Neuronal stem cell (in vitro differentiated cells): ENCODE measurements around the gene DMD.

Experiments used
- DNase-seq: peaks from one replicate; pipeline ENCODE4 v3.0.0-alpha.2; 2013; ENCODE audit warnings: low spot score
- H2AFZ ChIP-seq: one replicate; pipeline ENCODE4 v1.6.1; 2013; ENCODE audit warnings: mild to moderate bottlenecking, low read length, inconsistent platforms
- H2AK5ac ChIP-seq: 2 replicates; pipeline ENCODE4 v1.6.1; 2013; ENCODE audit warnings: low read depth, mild to moderate bottlenecking, inconsistent platforms, low read length, moderate library complexity, mixed read lengths
- H2BK120ac ChIP-seq: 2 replicates; pipeline ENCODE4 v1.6.1; 2013; ENCODE audit warnings: low read depth, mild to moderate bottlenecking, inconsistent platforms, low read length, moderate library complexity, mixed read lengths
- H2BK12ac ChIP-seq: one replicate; pipeline ENCODE4 v1.6.1; 2013; ENCODE audit warnings: low read length, inconsistent platforms
- H2BK15ac ChIP-seq: 2 replicates; pipeline ENCODE4 v1.6.1; 2013; ENCODE audit warnings: mild to moderate bottlenecking, low read length, inconsistent platforms, mixed read lengths
- H2BK5ac ChIP-seq: one replicate; pipeline ENCODE4 v1.6.1; 2013; ENCODE audit warnings: inconsistent platforms, mild to moderate bottlenecking, low read length, moderate library complexity
- H3K14ac ChIP-seq: one replicate; pipeline ENCODE4 v1.6.1; 2013; ENCODE audit warnings: low read length, inconsistent platforms
- H3K18ac ChIP-seq: 2 replicates; pipeline ENCODE4 v1.6.1; 2013; ENCODE audit warnings: low read length, inconsistent platforms
- H3K23ac ChIP-seq: 2 replicates; pipeline ENCODE4 v1.6.1; 2013; ENCODE audit warnings: low read depth, mild to moderate bottlenecking, mixed read lengths, low read length, inconsistent platforms; ENCODE audit not compliant: poor library complexity
- H3K27ac ChIP-seq: replicated peaks from 3 replicates; pipeline ENCODE4 v1.5.1; 2013; ENCODE audit warnings: low read length, inconsistent platforms
- H3K27me3 ChIP-seq, 3 experiments: 2 replicates each; pipeline ENCODE4 v1.6.1; 2013; ENCODE audit warnings: low read length in 3 of 3, mild to moderate bottlenecking in 2 of 3, inconsistent platforms in 1 of 3, low read depth in 1 of 3, mixed read lengths in 1 of 3, moderate library complexity in 1 of 3; ENCODE audit not compliant: control insufficient read depth in 3 of 3, insufficient read depth in 3 of 3
- H3K36me3 ChIP-seq, 2 donors: replicated peaks in 1 of 2; 2 replicates each; pipeline ENCODE4 v1.6.1; 2013; ENCODE audit warnings: low read length in 2 of 2; ENCODE audit not compliant: control insufficient read depth in 2 of 2, insufficient read depth in 2 of 2
- H3K4ac ChIP-seq: 2 replicates; pipeline ENCODE4 v1.6.1; 2013; ENCODE audit warnings: inconsistent platforms, mild to moderate bottlenecking, low read length, moderate library complexity
- H3K4me1 ChIP-seq, 2 donors: 1 replicate in 1 of 2; 2 replicates in 1 of 2; pipeline ENCODE4 v1.6.1; 2013; ENCODE audit warnings: low read length in 2 of 2, low read depth in 1 of 2; ENCODE audit not compliant: control insufficient read depth in 2 of 2, insufficient read depth in 1 of 2
- H3K4me2 ChIP-seq: one replicate; pipeline ENCODE4 v1.6.1; 2013; ENCODE audit warnings: mild to moderate bottlenecking, low read length, inconsistent platforms; ENCODE audit not compliant: insufficient read depth, poor library complexity, severe bottlenecking
- H3K4me3 ChIP-seq, 2 donors: 2 replicates each; pipeline ENCODE4 v1.5.1; 2013; ENCODE audit warnings: low read length in 2 of 2, mild to moderate bottlenecking in 2 of 2, inconsistent platforms in 1 of 2, moderate library complexity in 1 of 2
- H3K79me1 ChIP-seq: one replicate; pipeline ENCODE4 v1.6.1; 2013; ENCODE audit warnings: low read depth, mild to moderate bottlenecking, inconsistent platforms, low read length, moderate library complexity
- H3K9ac ChIP-seq: one replicate; pipeline ENCODE4 v1.6.1; 2013; ENCODE audit warnings: mild to moderate bottlenecking, low read depth, low read length, inconsistent platforms; ENCODE audit not compliant: poor library complexity
- H3K9me3 ChIP-seq, 2 donors: replicated peaks in 1 of 2; 2 replicates each; pipeline versions ENCODE3 to v1.6.1; 2013; ENCODE audit warnings: low read length in 2 of 2, mild to moderate bottlenecking in 2 of 2, inconsistent platforms in 1 of 2, low read depth in 1 of 2, mixed read lengths in 1 of 2, moderate library complexity in 1 of 2; ENCODE audit not compliant: control insufficient read depth in 2 of 2, insufficient read depth in 1 of 2
- H4K8ac ChIP-seq: one replicate; pipeline ENCODE4 v1.6.1; 2013; ENCODE audit warnings: low read depth, mild to moderate bottlenecking, inconsistent platforms, low read length, moderate library complexity
- H4K91ac ChIP-seq: one replicate; pipeline ENCODE4 v1.6.1; 2013; ENCODE audit warnings: low read length, low read depth, mild to moderate bottlenecking, inconsistent platforms; ENCODE audit not compliant: poor library complexity
- WGBS, 2 donors: extraction: QIAGEN DNeasy Blood & Tissue Kit; methylation state at CpG; one replicate each; pipeline ENCODE4 v1.1.7; 2013; ENCODE audit warnings: missing lambda C conversion rate in 2 of 2, mixed read lengths in 1 of 2; ENCODE audit not compliant: insufficient read length in 2 of 2, insufficient replicate concordance in 1 of 2; ENCODE audit errors: extremely low coverage in 2 of 2; 5-methylcytosine and 5-hydroxymethylcytosine counted together

The DMD gene

GRCh38 chrX:31331015-31331414 lies 1880.3 kb downstream of the DMD start:
- no peaks in the 10 kb centered on the region for H3K36me3 ChIP-seq
- H2BK120ac ChIP-seq = no peak overlapping the region
- no CpG with 5 or more reads among the region's 1 CpG for WGBS, 2 donors
- no peak overlapping the region for H3K27ac ChIP-seq
- H3K4me2 ChIP-seq = no peak overlapping the region
- no peak overlapping the region for H2BK5ac ChIP-seq
- H3K18ac ChIP-seq = no peak overlapping the region
- no peaks in the 10 kb centered on the region for H3K27me3 ChIP-seq
- no peaks in the 10 kb centered on the region for H3K4me1 ChIP-seq
- no peak overlapping the region for H3K14ac ChIP-seq
- no peak overlapping the region for H4K91ac ChIP-seq
- no peaks in the 10 kb centered on the region for H3K9me3 ChIP-seq
- H3K9ac ChIP-seq = no peak overlapping the region
- no peak overlapping the region for H2AK5ac ChIP-seq
- DNase-seq = no peak
- H2BK15ac ChIP-seq = no peak overlapping the region
- no peak overlapping the region for H4K8ac ChIP-seq
- no peak overlapping the region for H3K4ac ChIP-seq
- H2AFZ ChIP-seq = no peak overlapping the region
- H3K79me1 ChIP-seq = no peaks in the 10 kb centered on the region
- no peak overlapping the region for H2BK12ac ChIP-seq
- H3K4me3 ChIP-seq = no peak overlapping the region
- no peak overlapping the region for H3K23ac ChIP-seq

DNA sequence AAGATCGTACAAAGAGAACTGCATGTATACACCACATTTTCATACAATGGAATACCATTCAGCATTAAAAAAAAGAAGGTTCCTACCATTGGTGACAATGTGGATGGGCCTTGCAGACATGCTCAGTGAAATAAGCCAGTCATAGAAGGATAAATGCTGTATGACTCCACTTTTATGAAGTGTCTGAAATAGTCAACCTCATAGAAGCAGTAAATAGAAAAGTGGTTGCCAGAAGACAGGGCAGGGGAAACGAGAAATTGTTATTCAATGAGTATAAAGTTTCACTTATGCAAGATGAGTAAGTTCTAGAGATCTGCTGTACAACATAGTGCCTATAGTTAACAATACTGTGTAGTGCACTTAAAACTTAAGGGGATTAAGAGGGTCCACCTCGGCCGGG lies 1882.1 kb downstream of the DMD start:
- WGBS, 2 donors = no CpG with 5 or more reads among the region's 4 CpGs
- no peak overlapping the region for H3K4me3 ChIP-seq
- no peak overlapping the region for H3K18ac ChIP-seq
- H2BK12ac ChIP-seq = no peak overlapping the region
- no peak overlapping the region for H4K91ac ChIP-seq
- no peaks in the 10 kb centered on the region for H3K79me1 ChIP-seq
- H3K27me3 ChIP-seq = no peaks in the 10 kb centered on the region
- H3K23ac ChIP-seq = no peak overlapping the region
- no peak overlapping the region for H2BK5ac ChIP-seq
- no peak overlapping the region for H3K9ac ChIP-seq
- H3K36me3 ChIP-seq = no peaks in the 10 kb centered on the region
- no peak overlapping the region for H3K14ac ChIP-seq
- H3K27ac ChIP-seq = no peak overlapping the region
- no peak overlapping the region for H2BK15ac ChIP-seq
- no peak overlapping the region for H4K8ac ChIP-seq
- no peak overlapping the region for H3K4ac ChIP-seq
- no peak overlapping the region for H2AFZ ChIP-seq
- no peaks in the 10 kb centered on the region for H3K4me1 ChIP-seq
- H2BK120ac ChIP-seq = no peak overlapping the region
- no peaks in the 10 kb centered on the region for H3K9me3 ChIP-seq
- no peak overlapping the region for H3K4me2 ChIP-seq
- no peak for DNase-seq
- no peak overlapping the region for H2AK5ac ChIP-seq

GRCh38 chrX:31323658-31324057 lies 1887.7 kb downstream of the DMD start:
- no peak overlapping the region for H3K4me3 ChIP-seq
- H3K4me2 ChIP-seq = no peak overlapping the region
- no peak overlapping the region for H4K8ac ChIP-seq
- H2AK5ac ChIP-seq = no peak overlapping the region
- H3K23ac ChIP-seq = no peak overlapping the region
- no peak overlapping the region for H3K14ac ChIP-seq
- peak overlapping the region; percentile 28 for H2AFZ ChIP-seq
- H2BK120ac ChIP-seq = no peak overlapping the region
- no peaks in the 10 kb centered on the region for H3K9me3 ChIP-seq
- no peak overlapping the region for H2BK5ac ChIP-seq
- H3K18ac ChIP-seq = no peak overlapping the region
- H3K79me1 ChIP-seq = no peaks in the 10 kb centered on the region
- H2BK15ac ChIP-seq = no peak overlapping the region
- H4K91ac ChIP-seq = no peak overlapping the region
- no peaks in the 10 kb centered on the region for H3K36me3 ChIP-seq
- WGBS, 2 donors = no CpG with 5 or more reads among the region's 4 CpGs
- no peak overlapping the region for H2BK12ac ChIP-seq
- no peak overlapping the region for H3K27ac ChIP-seq
- H3K4ac ChIP-seq = no peak overlapping the region
- no peak overlapping the region for H3K9ac ChIP-seq
- H3K27me3 ChIP-seq = no peaks in the 10 kb centered on the region
- H3K4me1 ChIP-seq = no peaks in the 10 kb centered on the region
- no peak for DNase-seq

DNA sequence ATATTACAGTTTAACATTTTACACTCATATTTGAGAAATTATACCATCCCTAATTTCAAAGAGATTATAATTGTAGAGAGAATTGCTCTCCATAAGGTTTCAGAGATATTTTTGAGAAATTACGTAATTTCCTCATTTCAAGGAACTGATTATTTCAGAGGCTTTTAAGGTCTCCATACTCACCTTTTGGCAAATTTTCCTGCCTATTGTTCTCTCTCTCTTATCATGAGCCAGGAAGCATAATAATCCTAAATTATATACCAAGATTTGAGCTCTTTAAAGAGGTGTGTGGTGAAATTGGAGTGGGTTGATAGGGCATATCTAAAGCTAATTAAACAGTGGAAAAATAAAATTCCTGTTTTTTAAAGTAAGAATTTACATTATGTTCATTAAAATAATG lies 1890.6 kb downstream of the DMD start:
- no peak overlapping the region for H3K27ac ChIP-seq
- H3K27me3 ChIP-seq = no peaks in the 10 kb centered on the region
- H4K8ac ChIP-seq = no peak overlapping the region
- no peak overlapping the region for H3K18ac ChIP-seq
- H3K14ac ChIP-seq = no peak overlapping the region
- no peak overlapping the region for H3K4me2 ChIP-seq
- no peak overlapping the region for H2BK15ac ChIP-seq
- no peak overlapping the region for H2BK12ac ChIP-seq
- no peak overlapping the region for H2AK5ac ChIP-seq
- no peak overlapping the region for H2BK5ac ChIP-seq
- H3K9me3 ChIP-seq = no peaks in the 10 kb centered on the region
- H3K4me3 ChIP-seq = no peak overlapping the region
- no peak overlapping the region for H3K4ac ChIP-seq
- no peak overlapping the region for H2BK120ac ChIP-seq
- H3K79me1 ChIP-seq = no peaks in the 10 kb centered on the region
- no peaks in the 10 kb centered on the region for H3K4me1 ChIP-seq
- DNase-seq = no peak
- no peak overlapping the region for H3K23ac ChIP-seq
- H3K9ac ChIP-seq = no peak overlapping the region
- no CpG with 5 or more reads among the region's 1 CpG for WGBS, 2 donors
- H3K36me3 ChIP-seq = no peaks in the 10 kb centered on the region
- no peak overlapping the region for H2AFZ ChIP-seq
- H4K91ac ChIP-seq = no peak overlapping the region
